A549 (cell line): ENCODE results near the gene SFRP2.

Experiments used
- CEBPB ChIP-seq, 2 experiments: fragments of >200 bp in 1 of 2; sonication (Bioruptor Twin) in 1 of 2; formaldehyde crosslinking in 1 of 2; IDR thresholded peaks; 2 replicates each; pipeline ENCODE4 v1.6.1; 2012 to 2016
- EHMT2 ChIP-seq: fragments of 200-600 bp; sonication (generic); IDR thresholded peaks from 2 replicates; pipeline ENCODE4 v1.6.1; 2016; ENCODE audit warnings: antibody characterized with exemption, low read depth, mild to moderate bottlenecking, moderate library complexity
- MAZ ChIP-seq: fragments of 150-350 bp; IDR thresholded peaks from 2 replicates; pipeline ENCODE4 v1.6.1; 2014; ENCODE audit warnings: antibody characterized with exemption, low read depth, low read length, borderline replicate concordance
- POLR2A ChIP-seq: IDR thresholded peaks from 2 replicates; pipeline ENCODE4 v1.6.1; 2012; ENCODE audit warnings: mild to moderate bottlenecking, low read length
- POLR2AphosphoS2 ChIP-seq: conservative IDR thresholded peaks from 2 replicates; pipeline ENCODE4 v1.6.1; 2012; ENCODE audit warnings: low read length, improper control_type of control experiment, inconsistent platforms
- RFX5 ChIP-seq: fragments of 450-650 bp; IDR thresholded peaks from 2 replicates; pipeline ENCODE4 v1.7.1; 2014; ENCODE audit warnings: antibody characterized with exemption, mild to moderate bottlenecking, moderate library complexity
- SMC3 ChIP-seq: fragments of >200 bp; sonication (Bioruptor Twin); formaldehyde crosslinking; IDR thresholded peaks from 3 replicates; pipeline ENCODE4 v1.6.1; 2018; ENCODE audit warnings: inconsistent platforms
- TF ChIP-seq, protein P1 (sequence below): fragments of >200 bp; sonication (Bioruptor Twin); formaldehyde crosslinking; IDR thresholded peaks from 3 replicates; pipeline ENCODE4 v1.5.1; 2016
- TF ChIP-seq, protein P2 (sequence below): fragments of 150-350 bp; IDR thresholded peaks from 2 replicates; pipeline ENCODE4 v1.6.1; 2014; ENCODE audit warnings: low read depth, mild to moderate bottlenecking, low read length
- TF ChIP-seq, protein P3 (sequence below): IDR thresholded peaks from 2 replicates; pipeline ENCODE4 v1.6.1; 2012

DNA sequence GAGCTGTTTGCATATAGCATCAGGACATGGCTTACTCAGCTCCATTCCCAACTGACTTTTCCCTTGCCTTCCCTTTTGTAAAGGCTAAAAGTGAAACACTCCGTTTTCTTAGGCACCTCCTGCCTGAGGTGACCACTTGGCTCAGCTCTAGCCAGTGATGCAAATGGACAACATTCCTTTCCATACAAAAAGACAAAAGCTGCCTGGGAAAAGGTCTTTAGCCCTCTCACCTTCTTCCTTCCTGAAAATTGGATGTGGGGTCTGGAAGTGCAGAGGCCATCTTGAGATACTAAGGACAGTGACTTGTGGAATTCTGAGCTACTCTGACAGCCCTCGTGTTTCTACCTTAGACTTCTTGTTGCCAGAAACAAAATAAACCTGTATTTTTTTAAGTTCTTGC, 27.7 kb upstream of the SFRP2 start:
- no peak for TF ChIP-seq POLR2A
- no peak for TF ChIP-seq RFX5
- TF ChIP-seq, protein P1, sequence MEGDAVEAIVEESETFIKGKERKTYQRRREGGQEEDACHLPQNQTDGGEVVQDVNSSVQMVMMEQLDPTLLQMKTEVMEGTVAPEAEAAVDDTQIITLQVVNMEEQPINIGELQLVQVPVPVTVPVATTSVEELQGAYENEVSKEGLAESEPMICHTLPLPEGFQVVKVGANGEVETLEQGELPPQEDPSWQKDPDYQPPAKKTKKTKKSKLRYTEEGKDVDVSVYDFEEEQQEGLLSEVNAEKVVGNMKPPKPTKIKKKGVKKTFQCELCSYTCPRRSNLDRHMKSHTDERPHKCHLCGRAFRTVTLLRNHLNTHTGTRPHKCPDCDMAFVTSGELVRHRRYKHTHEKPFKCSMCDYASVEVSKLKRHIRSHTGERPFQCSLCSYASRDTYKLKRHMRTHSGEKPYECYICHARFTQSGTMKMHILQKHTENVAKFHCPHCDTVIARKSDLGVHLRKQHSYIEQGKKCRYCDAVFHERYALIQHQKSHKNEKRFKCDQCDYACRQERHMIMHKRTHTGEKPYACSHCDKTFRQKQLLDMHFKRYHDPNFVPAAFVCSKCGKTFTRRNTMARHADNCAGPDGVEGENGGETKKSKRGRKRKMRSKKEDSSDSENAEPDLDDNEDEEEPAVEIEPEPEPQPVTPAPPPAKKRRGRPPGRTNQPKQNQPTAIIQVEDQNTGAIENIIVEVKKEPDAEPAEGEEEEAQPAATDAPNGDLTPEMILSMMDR = no peak
- TF ChIP-seq, protein P2, sequence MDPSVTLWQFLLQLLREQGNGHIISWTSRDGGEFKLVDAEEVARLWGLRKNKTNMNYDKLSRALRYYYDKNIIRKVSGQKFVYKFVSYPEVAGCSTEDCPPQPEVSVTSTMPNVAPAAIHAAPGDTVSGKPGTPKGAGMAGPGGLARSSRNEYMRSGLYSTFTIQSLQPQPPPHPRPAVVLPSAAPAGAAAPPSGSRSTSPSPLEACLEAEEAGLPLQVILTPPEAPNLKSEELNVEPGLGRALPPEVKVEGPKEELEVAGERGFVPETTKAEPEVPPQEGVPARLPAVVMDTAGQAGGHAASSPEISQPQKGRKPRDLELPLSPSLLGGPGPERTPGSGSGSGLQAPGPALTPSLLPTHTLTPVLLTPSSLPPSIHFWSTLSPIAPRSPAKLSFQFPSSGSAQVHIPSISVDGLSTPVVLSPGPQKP = no peak
- TF ChIP-seq EHMT2 = no peak
- no peak for TF ChIP-seq POLR2AphosphoS2
- no peak for TF ChIP-seq MAZ
- no peak for TF ChIP-seq CEBPB (IDR thresholded peaks at IDR 0.05)
- TF ChIP-seq, protein P3, sequence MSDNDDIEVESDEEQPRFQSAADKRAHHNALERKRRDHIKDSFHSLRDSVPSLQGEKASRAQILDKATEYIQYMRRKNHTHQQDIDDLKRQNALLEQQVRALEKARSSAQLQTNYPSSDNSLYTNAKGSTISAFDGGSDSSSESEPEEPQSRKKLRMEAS = no peak
- TF ChIP-seq SMC3 = no peak
